Gastrocnemius medialis (tissue), 4 donors: ENCODE results near the gene ZNF730. TPM values are rescaled to one million over a fixed set of nuclear protein-coding genes. Genes with fewer than 3 reads are reported as not detected.

Experiments used
- ATAC-seq, 2 donors: fragments of 150-250 bp; one replicate each; pipeline ENCODE4 v1.9.1; 2016
- DNase-seq, 2 donors: peaks; one replicate each; pipeline ENCODE4 v3.0.0-alpha.2; 2019
- H3K27ac ChIP-seq, 4 donors: fragments of 200-600 bp; sonication (generic); 1 replicate in 1 of 4; 2 replicates in 3 of 4; pipeline ENCODE4 v1.5.1; 2016 to 2018; ENCODE audit warnings: mild to moderate bottlenecking in 2 of 4, moderate library complexity in 1 of 4
- H3K27me3 ChIP-seq, 3 donors: fragments of 200-600 bp; sonication (generic) in 2 of 3; 1 replicate in 1 of 3; 2 replicates in 2 of 3; pipeline versions ENCODE4 v1.5.1 to v1.6.0; 2016 to 2019; ENCODE audit warnings: mild to moderate bottlenecking in 1 of 3, moderate library complexity in 1 of 3
- H3K36me3 ChIP-seq, 2 donors: fragments of 200-600 bp; sonication (generic) in 1 of 2; one replicate each; pipeline ENCODE4 v1.5.1; 2017 to 2018
- H3K4me1 ChIP-seq, 2 donors: fragments of 200-600 bp; sonication (generic) in 1 of 2; one replicate each; pipeline ENCODE4 v1.5.1; 2016 to 2017; ENCODE audit warnings: mild to moderate bottlenecking in 2 of 2
- H3K4me3 ChIP-seq, 4 donors: fragments of 200-600 bp; sonication (generic) in 3 of 4; 1 replicate in 1 of 4; 2 replicates in 3 of 4; pipeline ENCODE4 v1.5.1; 2016 to 2019; ENCODE audit warnings: mild to moderate bottlenecking in 2 of 4
- H3K9me3 ChIP-seq, 3 donors: fragments of 200-600 bp; sonication (generic) in 2 of 3; 1 replicate in 1 of 3; 2 replicates in 2 of 3; pipeline ENCODE4 v1.5.1; 2016 to 2019
- CTCF ChIP-seq, 5 experiments: fragments of 450-650 bp in 3 of 5; fragments of 200-600 bp in 2 of 5; sonication (generic) in 2 of 5; IDR thresholded peaks in 4 of 5; conservative IDR thresholded peaks in 1 of 5; 1 replicate in 4 of 5; 2 replicates in 1 of 5; pipeline ENCODE4 v1.5.1; 2016 to 2019; ENCODE audit warnings: antibody characterized with exemption in 5 of 5, mild to moderate bottlenecking in 3 of 5, moderate library complexity in 3 of 5
- POLR2A ChIP-seq, 2 donors: fragments of 450-650 bp; IDR thresholded peaks; one replicate each; pipeline ENCODE4 v1.6.1; 2017; ENCODE audit warnings: antibody characterized with exemption in 2 of 2, mild to moderate bottlenecking in 2 of 2, moderate library complexity in 2 of 2
- in situ Hi-C, 4 donors: fragments of 200-750 bp; cut with MboI; loops; one replicate each; pipeline versions ENCODE4 v1.15.0 to v1.8.0; 2017; ENCODE audit warnings: low sequenced_read_pairs in 4 of 4
- intact Hi-C: fragments of 100-400 bp; cut with DNase I; formaldehyde crosslinking; loops from one replicate; pipeline ENCODE4 v1.15.1; 2023; ENCODE audit warnings: low total_unique reads
- total RNA-seq, 4 donors: library from RNA; depleted of rRNA; stranded (reverse); fragments of >200 nt; gene quantifications; one replicate each; pipeline versions ENCODE4 v1.1.0 to v1.2.3, GENCODE V29; 2016

The ZNF730 gene
- total RNA-seq, 4 donors from 2014 or later = not detected

GRCh38 chr19:23093832-23094231, 23.0 kb upstream of the ZNF730 start:
- ATAC-seq (no peak), DNase-seq (no peak)
- Histone ChIP-seq H3K27ac (no peak overlapping the region), H3K27me3 (no peaks in the 10 kb centered on the region), H3K36me3 (no peaks in the 10 kb centered on the region), H3K9me3 (no peaks in the 10 kb centered on the region), H3K4me1 (no peaks in the 10 kb centered on the region), H3K4me3 (no peak overlapping the region)
- in situ Hi-C loops (no loop called here), intact Hi-C loops (no loop called here)
- TF ChIP-seq CTCF (IDR thresholded peaks at IDR 0.05 in 4 of 5, conservative IDR thresholded peaks at IDR 0.05 in 1 of 5) = no peak
- no peak for TF ChIP-seq POLR2A (IDR thresholded peaks at IDR 0.05)

GRCh38 chr19:23095418-23095817, 21.4 kb upstream of the ZNF730 start:
- no peak for TF ChIP-seq POLR2A (IDR thresholded peaks at IDR 0.05)
- no peak for TF ChIP-seq CTCF (IDR thresholded peaks at IDR 0.05 in 4 of 5, conservative IDR thresholded peaks at IDR 0.05 in 1 of 5)

GRCh38 chr19:23098286-23098685, 18.5 kb upstream of the ZNF730 start:
- Histone ChIP-seq H3K27ac (no peak overlapping the region), H3K9me3 (no peaks in the 10 kb centered on the region), H3K4me3 (no peak overlapping the region), H3K4me1 (no peaks in the 10 kb centered on the region), H3K27me3 (no peaks in the 10 kb centered on the region), H3K36me3 (no peaks in the 10 kb centered on the region)
- intact Hi-C loops (no loop called here), in situ Hi-C loops (no loop called here)
- TF ChIP-seq CTCF (IDR thresholded peaks at IDR 0.05 in 4 of 5, conservative IDR thresholded peaks at IDR 0.05 in 1 of 5) (no peak), POLR2A (IDR thresholded peaks at IDR 0.05) (no peak)
- DNase-seq = no peak
- ATAC-seq = no peak

More at GRCh38 chr19:23095418-23095817, 21.4 kb upstream of the ZNF730 start:
- in situ Hi-C loops (no loop called here), intact Hi-C loops (no loop called here)
- Histone ChIP-seq H3K36me3 (no peaks in the 10 kb centered on the region), H3K27ac (no peak overlapping the region), H3K4me3 (no peak overlapping the region), H3K4me1 (no peaks in the 10 kb centered on the region), H3K27me3 (no peaks in the 10 kb centered on the region), H3K9me3 (no peaks in the 10 kb centered on the region)
- DNase-seq (no peak), ATAC-seq (no peak)

- Histone ChIP-seq H3K36me3 (no peaks in the 10 kb centered on the region), H3K9me3 (no peaks in the 10 kb centered on the region), H3K27ac (no peak overlapping the region), H3K27me3 (no peaks in the 10 kb centered on the region), H3K4me3 (no peak overlapping the region), H3K4me1 (no peaks in the 10 kb centered on the region)
- intact Hi-C loops = no loop called here
- in situ Hi-C loops = no loop called here
- no peak for ATAC-seq
- DNase-seq = no peak
- no peak for TF ChIP-seq CTCF (IDR thresholded peaks at IDR 0.05 in 4 of 5, conservative IDR thresholded peaks at IDR 0.05 in 1 of 5)
- no peak for TF ChIP-seq POLR2A (IDR thresholded peaks at IDR 0.05)
Measured at GRCh38 chr19:23098988-23099387, 17.8 kb upstream of the ZNF730 start.

GRCh38 chr19:23099966-23100365, 16.9 kb upstream of the ZNF730 start:
- Histone ChIP-seq H3K4me1 (no peaks in the 10 kb centered on the region), H3K27me3 (no peaks in the 10 kb centered on the region), H3K9me3 (no peaks in the 10 kb centered on the region), H3K36me3 (no peaks in the 10 kb centered on the region), H3K27ac (no peak overlapping the region), H3K4me3 (no peak overlapping the region)
- DNase-seq (no peak), ATAC-seq (no peak)
- in situ Hi-C loops = no loop called here
- no peak for TF ChIP-seq POLR2A (IDR thresholded peaks at IDR 0.05)
- TF ChIP-seq CTCF (IDR thresholded peaks at IDR 0.05 in 4 of 5, conservative IDR thresholded peaks at IDR 0.05 in 1 of 5) = no peak
- intact Hi-C loops = no loop called here
